Measurements from ENCODE around the gene SMAGP.
A peak's percentile ranks its signal among the peaks of the same experiment; 100 is the strongest.

Gene SMAGP

GRCh38 chr12:51240971-51241370, 29.2 kb downstream of the SMAGP start:
- TF ChIP-seq SIN3A (IDR thresholded peaks at IDR 0.05; ENCODE audit: borderline replicate concordance, insufficient read depth, low read length) (no peak), REST (IDR thresholded peaks at IDR 0.05; ENCODE audit: insufficient read depth in 1 of 2, low read depth in 2 of 2, low read length in 2 of 2) (no peak), FOXP2 (optimal IDR thresholded peaks at IDR 0.05; ENCODE audit: borderline replicate concordance, extremely low read depth, extremely low read length, insufficient read depth) (no peak), TAF1 (IDR thresholded peaks at IDR 0.05; ENCODE audit: borderline replicate concordance, insufficient read depth, low read length) (no peak), POLR2AphosphoS5 (IDR thresholded peaks at IDR 0.05; ENCODE audit: low read depth, low read length) (no peak)

DNA sequence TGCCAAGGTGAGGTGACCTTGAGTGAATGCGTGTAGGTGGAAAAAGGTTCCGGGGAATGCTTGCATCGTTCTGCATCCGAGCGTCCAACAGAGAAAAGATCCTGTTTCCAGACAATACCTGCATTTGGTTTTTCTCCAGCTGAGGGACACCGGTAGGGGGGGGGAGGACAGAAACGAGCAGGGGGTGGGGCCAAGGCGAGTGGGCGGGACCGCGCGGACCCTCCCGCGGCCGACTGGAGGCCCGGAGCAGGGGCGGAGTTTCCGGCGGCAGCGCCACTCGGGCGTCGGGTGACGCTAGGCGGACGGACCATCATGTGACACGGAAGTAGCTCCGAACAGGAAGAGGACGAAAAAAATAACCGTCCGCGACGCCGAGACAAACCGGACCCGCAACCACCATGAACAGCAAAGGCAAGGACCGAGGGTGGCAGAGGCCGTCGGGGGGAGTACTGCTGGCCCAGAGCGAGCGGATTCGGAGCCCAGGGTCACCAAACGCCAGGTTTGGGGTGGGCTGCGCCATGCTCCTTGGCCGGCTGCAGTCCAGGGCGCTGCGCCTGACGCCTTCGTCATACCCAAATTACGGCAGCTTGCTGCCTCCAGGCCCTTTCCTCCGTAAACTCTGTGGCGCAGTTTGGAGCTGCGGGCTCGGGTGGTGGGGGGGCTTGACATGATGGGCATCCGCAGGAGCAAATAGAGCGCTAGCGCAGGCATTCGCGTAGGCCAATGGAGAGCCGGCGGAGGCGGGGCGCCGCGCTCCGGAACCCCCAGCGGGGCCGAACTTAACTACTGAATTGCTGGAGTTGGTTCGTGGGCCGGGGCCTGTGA, 31.5 kb downstream of the SMAGP start, which contains the start of gene DAZAP2:
Gene DAZAP2, plus strand, starts transcription at position 317 of the 825 bp plus-strand sequence. Its CDS starts 82 bp downstream, at position 399.
- TF ChIP-seq FOXP2 (optimal IDR thresholded peaks at IDR 0.05; ENCODE audit: borderline replicate concordance, extremely low read depth, extremely low read length, insufficient read depth) (peak; percentile 64), POLR2AphosphoS5 (IDR thresholded peaks at IDR 0.05; ENCODE audit: low read depth, low read length) (peak; percentile 88), REST (IDR thresholded peaks at IDR 0.05; ENCODE audit: insufficient read depth in 1 of 2, low read depth in 2 of 2, low read length in 2 of 2) (no peak), SIN3A (IDR thresholded peaks at IDR 0.05; ENCODE audit: borderline replicate concordance, insufficient read depth, low read length) (0 out of 2 replicates have a peak, but pooled peaks have one; percentile 65), TAF1 (IDR thresholded peaks at IDR 0.05; ENCODE audit: borderline replicate concordance, insufficient read depth, low read length) (0 out of 2 replicates have a peak, but pooled peaks have one; percentile 36)

GRCh38 chr12:51238037-51238509, 32.1 kb downstream of the SMAGP start:
- TF ChIP-seq POLR2AphosphoS5 (IDR thresholded peaks at IDR 0.05; ENCODE audit: low read depth, low read length) (no peak), REST (IDR thresholded peaks at IDR 0.05; ENCODE audit: insufficient read depth in 1 of 2, low read depth in 2 of 2, low read length in 2 of 2) (no peak), SIN3A (IDR thresholded peaks at IDR 0.05; ENCODE audit: borderline replicate concordance, insufficient read depth, low read length) (no peak), FOXP2 (optimal IDR thresholded peaks at IDR 0.05; ENCODE audit: borderline replicate concordance, extremely low read depth, extremely low read length, insufficient read depth) (no peak), TAF1 (IDR thresholded peaks at IDR 0.05; ENCODE audit: borderline replicate concordance, insufficient read depth, low read length) (no peak)

DNA sequence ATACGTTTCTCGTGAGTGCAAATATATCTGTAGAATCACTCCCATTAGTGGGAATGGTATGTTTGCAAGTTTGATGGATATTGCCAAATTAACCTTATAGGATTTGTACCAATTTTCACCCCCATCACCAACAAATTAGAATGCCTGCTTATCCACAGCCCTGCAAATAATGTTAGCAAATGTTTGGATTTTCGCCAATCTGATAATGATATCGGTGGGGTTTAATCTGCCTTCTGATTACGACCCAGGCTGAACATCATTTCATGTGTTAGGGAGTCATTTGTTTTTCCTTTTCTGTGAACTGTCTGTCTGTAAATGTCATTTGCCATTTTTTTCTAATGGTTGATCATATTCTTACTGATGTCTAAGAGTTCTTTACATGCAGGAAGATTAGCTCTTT, 35.7 kb downstream of the SMAGP start:
- TF ChIP-seq TAF1 (IDR thresholded peaks at IDR 0.05; ENCODE audit: borderline replicate concordance, insufficient read depth, low read length) (no peak), SIN3A (IDR thresholded peaks at IDR 0.05; ENCODE audit: borderline replicate concordance, insufficient read depth, low read length) (no peak), FOXP2 (optimal IDR thresholded peaks at IDR 0.05; ENCODE audit: borderline replicate concordance, extremely low read depth, extremely low read length, insufficient read depth) (no peak), POLR2AphosphoS5 (IDR thresholded peaks at IDR 0.05; ENCODE audit: low read depth, low read length) (no peak), REST (IDR thresholded peaks at IDR 0.05; ENCODE audit: insufficient read depth in 1 of 2, low read depth in 2 of 2, low read length in 2 of 2) (no peak)

All from PFSK-1 (cell line).